HepG2 (cell line): ENCODE measurements around the gene PIMREG. TPM values are rescaled to one million over a fixed set of nuclear protein-coding genes. Genes with fewer than 3 reads are reported as not detected.

Experiments
- ATAC-seq: fragments of 200-7000 bp; cut with Tn5 transposase; 3 replicates; pipeline ENCODE4 v1.9.1; 2020; ENCODE audit warnings: mild to moderate bottlenecking, moderate library complexity
- BruUV-seq: library from RNA; stranded (reverse); fragments of 400-500 nt; replicated peaks from 2 replicates; lab custom pipeline; 2021; lab: Mats Ljungman, UMichigan
- CTCF ChIA-PET: fragments of 300-600 bp; formaldehyde crosslinking; extraction: SDS; loops from one replicate; lab custom pipeline; 2021; ENCODE audit warnings: low total read pairs, inconsistent platforms, low intra/inter-chr PET ratio; lab: Yijun Ruan, JAX
- POLR2A ChIA-PET: fragments of 350-600 bp; sonication (Branson Sonifier 250); formaldehyde crosslinking; loops from one replicate; lab custom pipeline; 2020; ENCODE audit warnings: antibody characterized with exemption, inconsistent platforms; lab: Yijun Ruan, JAX
- DNase-seq: peaks from one replicate; pipeline ENCODE4 v3.0.0-alpha.2; 2015; ENCODE audit warnings: low spot score
- FAIRE-seq: peaks from 3 replicates; lab custom pipeline; 2011; peaks lifted over from hg19 to GRCh38; lab: Jason Lieb, UNC
- H2AFZ ChIP-seq: one replicate; pipeline ENCODE4 v1.6.1; 2011; ENCODE audit warnings: low read length, inconsistent platforms
- H3K27ac ChIP-seq: fragments of 300-600 bp; 3 replicates; pipeline ENCODE4 v1.8.0; 2011; ENCODE audit warnings: mixed run types, mild to moderate bottlenecking, mixed read lengths, low read length, inconsistent platforms; ENCODE audit not compliant: insufficient read depth; ENCODE audit errors: extremely low read length
- H3K27me3 ChIP-seq, 2 experiments: fragments of 200-600 bp in 1 of 2; 2 replicates in 1 of 2; 3 replicates in 1 of 2; pipeline versions ENCODE4 v1.6.0 to v1.8.0; 2011; ENCODE audit warnings: low read length in 2 of 2, mild to moderate bottlenecking in 2 of 2, moderate library complexity in 2 of 2, inconsistent platforms in 1 of 2; ENCODE audit not compliant: insufficient read depth in 2 of 2, control insufficient read depth in 1 of 2
- H3K36me3 ChIP-seq, 2 experiments: fragments of 200-600 bp in 1 of 2; replicated peaks in 1 of 2; 2 replicates in 1 of 2; 3 replicates in 1 of 2; pipeline versions ENCODE4 v1.5.1 to v1.8.0; 2011; ENCODE audit warnings: low read length in 2 of 2, inconsistent platforms in 1 of 2; ENCODE audit not compliant: insufficient read depth in 2 of 2, control insufficient read depth in 1 of 2
- H3K4me1 ChIP-seq: 2 replicates; pipeline ENCODE4 v1.5.1; 2012; ENCODE audit warnings: low read length, inconsistent platforms; ENCODE audit not compliant: insufficient read depth
- H3K4me2 ChIP-seq: 2 replicates; pipeline ENCODE4 v1.6.0; 2011; ENCODE audit warnings: low read depth, low read length, inconsistent platforms
- H3K4me3 ChIP-seq, 3 experiments: fragments of 200-600 bp in 1 of 3; sonication (generic), shearing (Covaris generic) in 1 of 3; replicated peaks in 1 of 3; 2 replicates each; pipeline ENCODE4 v1.5.1; 2011 to 2016; ENCODE audit warnings: low read length in 3 of 3, inconsistent platforms in 2 of 3, low read depth in 2 of 3, mild to moderate bottlenecking in 2 of 3, control low read depth in 1 of 3, mixed read lengths in 1 of 3; ENCODE audit not compliant: insufficient read depth in 1 of 3
- H3K79me2 ChIP-seq: one replicate; pipeline ENCODE4 v1.6.1; 2011; ENCODE audit warnings: low read length, inconsistent platforms; ENCODE audit not compliant: insufficient read depth
- H3K9ac ChIP-seq: 2 replicates; pipeline ENCODE4 v1.6.0; 2011; ENCODE audit warnings: mild to moderate bottlenecking, low read depth, low read length, inconsistent platforms; ENCODE audit not compliant: insufficient read depth
- H3K9me3 ChIP-seq: 2 replicates; pipeline ENCODE4 v1.5.1; 2012; ENCODE audit warnings: mild to moderate bottlenecking, low read length
- H4K20me1 ChIP-seq: 2 replicates; pipeline ENCODE4 v1.6.0; 2011; ENCODE audit warnings: inconsistent platforms, mild to moderate bottlenecking, low read length, moderate library complexity; ENCODE audit not compliant: insufficient read depth
- ATRX ChIP-seq: sonication (generic); formaldehyde crosslinking; IDR thresholded peaks from 2 replicates; pipeline ENCODE4 v1.4.0; 2020; ENCODE audit warnings: missing genetic modification reagents, borderline replicate concordance
- CENPX ChIP-seq: sonication (generic); formaldehyde crosslinking; IDR thresholded peaks from 2 replicates; pipeline ENCODE4 v1.9.0; 2021; ENCODE audit warnings: mild to moderate bottlenecking, missing genetic modification reagents, moderate library complexity
- FLYWCH1 ChIP-seq: sonication (generic); formaldehyde crosslinking; IDR thresholded peaks from 2 replicates; pipeline ENCODE4 v1.8.1; 2023; ENCODE audit warnings: mild to moderate bottlenecking, missing genetic modification reagents
- GMEB2 ChIP-seq: IDR thresholded peaks from 2 replicates; pipeline ENCODE4 v1.6.1; 2016; ENCODE audit warnings: missing biosample characterization, missing genetic modification reagents, low read depth
- HNRNPH1 ChIP-seq: fragments of 200-400 bp; formaldehyde crosslinking; optimal IDR thresholded peaks from 2 replicates; pipeline ENCODE3; 2017; ENCODE audit warnings: mild to moderate bottlenecking, low read depth, low read length
- MATR3 ChIP-seq: sonication (generic); formaldehyde crosslinking; IDR thresholded peaks from 2 replicates; pipeline ENCODE4 v1.4.0; 2020; ENCODE audit warnings: missing genetic modification reagents
- MTA3 ChIP-seq: sonication (generic); formaldehyde crosslinking; IDR thresholded peaks from 2 replicates; pipeline ENCODE4 v1.4.0; 2020; ENCODE audit warnings: missing genetic modification reagents
- NFE2 ChIP-seq: sonication (generic); formaldehyde crosslinking; IDR thresholded peaks from 2 replicates; pipeline ENCODE4 v1.4.0; 2020; ENCODE audit warnings: missing genetic modification reagents
- SAFB2 ChIP-seq: sonication (generic); formaldehyde crosslinking; IDR thresholded peaks from 2 replicates; pipeline ENCODE4 v1.5.1; 2020; ENCODE audit warnings: missing genetic modification reagents, low read depth, mild to moderate bottlenecking, borderline replicate concordance
- SRSF9 ChIP-seq: fragments of 200-400 bp; formaldehyde crosslinking; IDR thresholded peaks from 2 replicates; pipeline ENCODE4 v1.6.1; 2018; ENCODE audit warnings: borderline replicate concordance, mild to moderate bottlenecking, low read depth, low read length; ENCODE audit not compliant: insufficient read depth, poor library complexity, severe bottlenecking
- TBX3 ChIP-seq: fragments of 450-650 bp; IDR thresholded peaks from 2 replicates; pipeline ENCODE4 v1.6.1; 2017; ENCODE audit warnings: antibody characterized with exemption, mild to moderate bottlenecking, inconsistent platforms, borderline replicate concordance
- ZBTB38 ChIP-seq: sonication (generic); formaldehyde crosslinking; IDR thresholded peaks from 2 replicates; pipeline ENCODE4 v1.5.1; 2020; ENCODE audit warnings: mild to moderate bottlenecking, missing genetic modification reagents
- ZEB1 ChIP-seq: IDR thresholded peaks from 2 replicates; pipeline ENCODE4 v1.6.1; 2012; ENCODE audit warnings: mild to moderate bottlenecking, low read depth, inconsistent platforms; ENCODE audit not compliant: insufficient replicate concordance
- ZNF335 ChIP-seq: sonication (generic); formaldehyde crosslinking; IDR thresholded peaks from 2 replicates; pipeline ENCODE4 v1.4.0; 2020; ENCODE audit warnings: missing genetic modification reagents
- ZNF574 ChIP-seq: sonication (generic); formaldehyde crosslinking; IDR thresholded peaks from 2 replicates; pipeline ENCODE4 v1.4.0; 2020; ENCODE audit warnings: missing genetic modification reagents
- ZNF772 ChIP-seq: sonication (generic); formaldehyde crosslinking; IDR thresholded peaks from 2 replicates; pipeline ENCODE4 v1.5.0; 2020; ENCODE audit warnings: mild to moderate bottlenecking, missing genetic modification reagents
- ZSCAN9 ChIP-seq: IDR thresholded peaks from 2 replicates; pipeline ENCODE4 v1.6.1; 2016; ENCODE audit warnings: borderline replicate concordance
- WGBS: methylation state at CpG from one replicate; pipeline ENCODE4 v1.1.6; 2017; ENCODE audit warnings: low lambda C conversion rate; 5-methylcytosine and 5-hydroxymethylcytosine counted together
- in situ Hi-C: cut with HindIII; loops from 2 replicates; pipeline ENCODE4 v1.10.0; 2017; ENCODE audit warnings: low pct_unique_long_range_greater_than_20kb; ENCODE audit not compliant: extremely low pct_ligation_motif_present
- intact Hi-C: fragments of 100-400 bp; cut with micrococcal nuclease; formaldehyde crosslinking; loops from one replicate; pipeline ENCODE4 v1.10.0; 2022; ENCODE audit not compliant: unreplicated experiment
- polyA plus RNA-seq, 8 experiments: library from polyadenylated mRNA; depleted of rRNA in 3 of 8; stranded (reverse) in 7 of 8; unstranded in 1 of 8; fragments of >200 nt; fragmentation: Illumina TruSeq in 4 of 8; extraction: Trizol in 4 of 8; gene quantifications; 2 replicates each; pipeline versions ENCODE4 v1.2.1 to v1.2.3, GENCODE V29; 2011 to 2016; ENCODE audit warnings: low read depth in 4 of 8, missing spikeins in 1 of 8, mixed read lengths in 1 of 8; ENCODE audit not compliant: insufficient read depth in 1 of 8
- total RNA-seq, 5 experiments: library from RNA; depleted of rRNA; stranded (reverse); fragments of >200 nt; fragmentation: Illumina TruSeq; extraction: Trizol; gene quantifications; 2 replicates each; pipeline ENCODE4 v1.2.3, GENCODE V29; 2016; ENCODE audit warnings: low read depth in 1 of 5
- TF ChIP-seq, protein P1 (sequence below): sonication (generic); formaldehyde crosslinking; IDR thresholded peaks from 2 replicates; pipeline ENCODE4 v1.5.0; 2020; ENCODE audit warnings: missing genetic modification reagents
- TF ChIP-seq, protein P2 (sequence below): sonication (generic); formaldehyde crosslinking; IDR thresholded peaks from 2 replicates; pipeline ENCODE4 v1.5.0; 2020; ENCODE audit warnings: missing genetic modification reagents

PIMREG gene
- total and polyA plus RNA-seq, 2 of the 13 experiments (the other 11 are each of a cell fraction or from before 2014, with no cell fraction given), result 15.6 to 30.3 TPM

DNA sequence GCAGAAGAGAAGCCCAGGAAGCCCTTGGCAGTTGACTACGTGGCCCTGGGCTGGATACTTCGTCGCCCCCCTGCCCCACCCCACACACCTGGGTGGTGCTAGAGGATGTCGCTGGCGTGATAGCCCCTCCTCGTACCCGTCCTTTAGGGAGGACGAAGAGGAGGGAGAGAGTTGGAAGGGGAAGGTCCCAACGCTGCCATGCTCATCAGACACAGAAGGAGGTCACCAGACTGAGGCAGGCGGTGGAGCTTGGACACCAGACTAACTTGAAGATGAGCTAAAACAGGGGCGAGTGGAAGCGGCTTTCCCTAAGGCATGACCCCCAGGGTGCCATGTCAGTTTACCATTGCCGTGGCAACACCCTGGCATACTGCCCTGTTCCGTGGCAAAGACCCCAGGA, 20.3 kb upstream of the PIMREG start:
- DNase-seq, result no peak
- H3K27me3 ChIP-seq, result peaks cover 0 to 12% of the 10 kb centered on the region in 2 experiments; a peak in 2 of 5 replicates
- no peaks in the 10 kb centered on the region for H3K36me3 ChIP-seq
- in situ Hi-C loops, result loop anchor here (5.0 to 25.0 kb wide), 2 partner anchors 712 to 837 kb away; no protein-coding TSS in a partner anchor
- H3K4me2 ChIP-seq, result no peak overlapping the region
- H3K9ac ChIP-seq, result no peak overlapping the region
- POLR2A ChIA-PET, result no interaction called here
- H3K4me1 ChIP-seq, result no peaks in the 10 kb centered on the region
- H3K4me3 ChIP-seq, result no peak overlapping the region
- no peaks in the 10 kb centered on the region for H4K20me1 ChIP-seq
- CTCF ChIA-PET, result interaction anchor here (5.6 kb wide), 1 partner anchor 836 kb away, joined by 56 read pairs; no protein-coding TSS in a partner anchor
- no peaks in the 10 kb centered on the region for H3K79me2 ChIP-seq
- H2AFZ ChIP-seq, result no peak overlapping the region
- no TSS peak for BruUV-seq
- no peak overlapping the region for H3K27ac ChIP-seq
- ATAC-seq, result no peak
- intact Hi-C loops, result loop anchor here (5.0 kb wide), 1 partner anchor 717 kb away; no protein-coding TSS in a partner anchor
- FAIRE-seq, result no peak
- WGBS, result 6% methylated on average over 6 of the region's 14 CpGs
- no peaks in the 10 kb centered on the region for H3K9me3 ChIP-seq
- no peak for TF ChIP-seq ZEB1
- no peak for TF ChIP-seq CENPX
- no peak for TF ChIP-seq ZSCAN9
- no peak for TF ChIP-seq ZBTB38
- TF ChIP-seq TBX3, result no peak
- no peak for TF ChIP-seq SAFB2 (CRISPR knock-in tag)
- TF ChIP-seq, protein P1, sequence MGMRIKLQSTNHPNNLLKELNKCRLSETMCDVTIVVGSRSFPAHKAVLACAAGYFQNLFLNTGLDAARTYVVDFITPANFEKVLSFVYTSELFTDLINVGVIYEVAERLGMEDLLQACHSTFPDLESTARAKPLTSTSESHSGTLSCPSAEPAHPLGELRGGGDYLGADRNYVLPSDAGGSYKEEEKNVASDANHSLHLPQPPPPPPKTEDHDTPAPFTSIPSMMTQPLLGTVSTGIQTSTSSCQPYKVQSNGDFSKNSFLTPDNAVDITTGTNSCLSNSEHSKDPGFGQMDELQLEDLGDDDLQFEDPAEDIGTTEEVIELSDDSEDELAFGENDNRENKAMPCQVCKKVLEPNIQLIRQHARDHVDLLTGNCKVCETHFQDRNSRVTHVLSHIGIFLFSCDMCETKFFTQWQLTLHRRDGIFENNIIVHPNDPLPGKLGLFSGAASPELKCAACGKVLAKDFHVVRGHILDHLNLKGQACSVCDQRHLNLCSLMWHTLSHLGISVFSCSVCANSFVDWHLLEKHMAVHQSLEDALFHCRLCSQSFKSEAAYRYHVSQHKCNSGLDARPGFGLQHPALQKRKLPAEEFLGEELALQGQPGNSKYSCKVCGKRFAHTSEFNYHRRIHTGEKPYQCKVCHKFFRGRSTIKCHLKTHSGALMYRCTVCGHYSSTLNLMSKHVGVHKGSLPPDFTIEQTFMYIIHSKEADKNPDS (CRISPR knock-in tag), result no peak
- no peak for TF ChIP-seq ATRX (CRISPR knock-in tag)
- TF ChIP-seq HNRNPH1, result no peak
- no peak for TF ChIP-seq ZNF574 (CRISPR knock-in tag)
- TF ChIP-seq NFE2, result no peak
- no peak for TF ChIP-seq MATR3
- TF ChIP-seq, protein P2, sequence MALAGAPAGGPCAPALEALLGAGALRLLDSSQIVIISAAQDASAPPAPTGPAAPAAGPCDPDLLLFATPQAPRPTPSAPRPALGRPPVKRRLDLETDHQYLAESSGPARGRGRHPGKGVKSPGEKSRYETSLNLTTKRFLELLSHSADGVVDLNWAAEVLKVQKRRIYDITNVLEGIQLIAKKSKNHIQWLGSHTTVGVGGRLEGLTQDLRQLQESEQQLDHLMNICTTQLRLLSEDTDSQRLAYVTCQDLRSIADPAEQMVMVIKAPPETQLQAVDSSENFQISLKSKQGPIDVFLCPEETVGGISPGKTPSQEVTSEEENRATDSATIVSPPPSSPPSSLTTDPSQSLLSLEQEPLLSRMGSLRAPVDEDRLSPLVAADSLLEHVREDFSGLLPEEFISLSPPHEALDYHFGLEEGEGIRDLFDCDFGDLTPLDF (CRISPR knock-in tag), result no peak
- TF ChIP-seq SRSF9, result no peak
- TF ChIP-seq ZNF772 (CRISPR knock-in tag), result no peak
- TF ChIP-seq ZNF335 (CRISPR knock-in tag), result no peak
- no peak for TF ChIP-seq FLYWCH1 (CRISPR knock-in tag)
- TF ChIP-seq GMEB2 (CRISPR knock-in tag), result no peak
- TF ChIP-seq MTA3 (CRISPR knock-in tag), result no peak
